ENCODE measurements around the gene SLC35B4. TPM values are rescaled to one million over a fixed set of nuclear protein-coding genes. Genes with fewer than 3 reads are reported as not detected.

Gene SLC35B4
- total and polyA plus RNA-seq, 2 donors (not counting 1 experiment from before 2014, with no cell fraction given): 6.0 to 14.8 TPM

DNA sequence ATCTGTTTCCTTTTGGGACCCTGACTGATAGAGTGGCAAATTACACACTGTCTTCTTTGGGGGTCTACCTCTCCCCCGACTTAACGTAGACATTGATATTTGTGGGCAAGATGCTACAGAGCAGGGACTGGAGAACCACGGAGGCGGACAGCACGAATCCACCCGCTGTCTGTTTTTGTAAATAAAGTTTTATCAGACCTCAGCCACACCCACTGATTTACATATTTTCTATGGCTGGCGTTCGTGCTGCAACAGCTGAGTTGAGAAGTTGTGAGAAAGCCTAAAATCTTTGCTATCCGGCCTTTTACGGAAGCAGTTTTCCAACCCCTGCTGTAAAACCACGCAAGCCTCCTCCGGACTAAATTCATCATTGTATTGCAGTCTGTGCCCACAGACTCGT lies 17.2 kb upstream of the SLC35B4 start:
- H3K9me3 ChIP-seq (ENCODE audit: control extremely low read depth in 1 of 3, control insufficient read depth in 2 of 3, insufficient read depth in 1 of 3, low read length in 2 of 3): peaks cover 0 to 3% (median 0%) of the 10 kb centered on the region in 3 donors
- no peak overlapping the region for H3K4me3 Mint-ChIP-seq
- H3K36me3 ChIP-seq (replicated peaks in 1 of 2; ENCODE audit: control extremely low read depth in 1 of 2, control insufficient read depth in 1 of 2, extremely low read depth in 1 of 2, insufficient read depth in 2 of 2, low read length in 1 of 2): no peaks in the 10 kb centered on the region
- H3K27ac Mint-ChIP-seq: no peak overlapping the region
- ChIA-PET CTCF (interaction anchor here (1.3 kb wide), 1 partner anchor 9 kb away, joined by 3 read pairs; no protein-coding TSS in a partner anchor), POLR2A (no interaction called here)
- no peak overlapping the region for H3K4me3 ChIP-seq (ENCODE audit: control extremely low read depth in 1 of 5, extremely low read depth in 1 of 5, insufficient read depth in 1 of 5, low read depth in 2 of 5, low read length in 4 of 5)
- H3K9me3 Mint-ChIP-seq (ENCODE audit: insufficient read depth): peaks cover 3% of the 10 kb centered on the region
- no peak overlapping the region for H3K9ac ChIP-seq (ENCODE audit: low read length)
- H3K4me1 Mint-ChIP-seq: no peaks in the 10 kb centered on the region
- no peaks in the 10 kb centered on the region for H3K4me1 ChIP-seq (ENCODE audit: control insufficient read depth in 2 of 2, insufficient read depth in 2 of 2, low read length in 2 of 2)
- peaks cover 0 to 8% (median 0%) of the 10 kb centered on the region in 4 experiments for H3K27me3 ChIP-seq (replicated peaks in 1 of 4; ENCODE audit: control extremely low read depth in 1 of 4, control insufficient read depth in 3 of 4, insufficient read depth in 4 of 4, low read length in 3 of 4)
- intact Hi-C loops (cut with micrococcal nuclease): no loop called here
- 81% methylated on average over 9 of the region's 13 CpGs for WGBS (ENCODE audit: insufficient coverage)
- H3K4me2 ChIP-seq (replicated peaks; ENCODE audit: low read depth, low read length, poor library complexity, severe bottlenecking): no peak overlapping the region
- DNase-seq (no peak), ATAC-seq (ENCODE audit: low read depth) (no peak)
- H2AFZ ChIP-seq (ENCODE audit: insufficient read depth, low read depth, low read length, poor library complexity, severe bottlenecking): no peak overlapping the region
- H4K20me1 ChIP-seq (ENCODE audit: control insufficient read depth, insufficient read depth, low read length, poor library complexity, severe bottlenecking): no peaks in the 10 kb centered on the region
- peaks cover 38% of the 10 kb centered on the region for H3K27me3 Mint-ChIP-seq
- TF ChIP-seq EZH2 (IDR thresholded peaks at IDR 0.05; ENCODE audit: borderline replicate concordance, insufficient read depth, low read depth, low read length, poor library complexity, severe bottlenecking): no peak
- TF ChIP-seq, protein P1, sequence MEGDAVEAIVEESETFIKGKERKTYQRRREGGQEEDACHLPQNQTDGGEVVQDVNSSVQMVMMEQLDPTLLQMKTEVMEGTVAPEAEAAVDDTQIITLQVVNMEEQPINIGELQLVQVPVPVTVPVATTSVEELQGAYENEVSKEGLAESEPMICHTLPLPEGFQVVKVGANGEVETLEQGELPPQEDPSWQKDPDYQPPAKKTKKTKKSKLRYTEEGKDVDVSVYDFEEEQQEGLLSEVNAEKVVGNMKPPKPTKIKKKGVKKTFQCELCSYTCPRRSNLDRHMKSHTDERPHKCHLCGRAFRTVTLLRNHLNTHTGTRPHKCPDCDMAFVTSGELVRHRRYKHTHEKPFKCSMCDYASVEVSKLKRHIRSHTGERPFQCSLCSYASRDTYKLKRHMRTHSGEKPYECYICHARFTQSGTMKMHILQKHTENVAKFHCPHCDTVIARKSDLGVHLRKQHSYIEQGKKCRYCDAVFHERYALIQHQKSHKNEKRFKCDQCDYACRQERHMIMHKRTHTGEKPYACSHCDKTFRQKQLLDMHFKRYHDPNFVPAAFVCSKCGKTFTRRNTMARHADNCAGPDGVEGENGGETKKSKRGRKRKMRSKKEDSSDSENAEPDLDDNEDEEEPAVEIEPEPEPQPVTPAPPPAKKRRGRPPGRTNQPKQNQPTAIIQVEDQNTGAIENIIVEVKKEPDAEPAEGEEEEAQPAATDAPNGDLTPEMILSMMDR (IDR thresholded peaks at IDR 0.05): no peak
- no peak overlapping the region for H3K27ac ChIP-seq (ENCODE audit: low read length in 2 of 2)
- H3K79me2 ChIP-seq (ENCODE audit: control insufficient read depth, insufficient read depth, low read length): no peaks in the 10 kb centered on the region

DNA sequence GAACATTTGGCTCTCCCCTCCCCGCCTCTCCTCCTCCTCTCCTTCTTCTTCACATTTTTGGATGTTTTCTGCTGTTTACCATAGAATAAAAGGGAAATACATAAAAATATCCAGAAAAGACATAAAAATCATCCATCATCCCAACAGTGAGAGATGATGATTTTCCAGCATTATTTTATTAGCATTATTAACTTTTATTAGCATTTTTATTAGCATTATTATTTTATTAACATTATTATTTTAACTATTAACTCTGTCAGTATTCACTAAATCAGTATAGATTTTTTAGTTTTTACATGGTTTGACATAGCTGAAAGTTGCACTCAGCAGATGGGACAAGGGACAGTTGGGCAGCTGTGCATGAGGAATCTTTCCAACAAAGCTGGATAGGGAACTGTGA lies 16.2 kb upstream of the SLC35B4 start:
- H3K4me1 Mint-ChIP-seq: peaks cover 2% of the 10 kb centered on the region
- intact Hi-C loops (cut with micrococcal nuclease): no loop called here
- no peaks in the 10 kb centered on the region for H3K79me2 ChIP-seq (ENCODE audit: control insufficient read depth, insufficient read depth, low read length)
- H3K9me3 Mint-ChIP-seq (ENCODE audit: insufficient read depth): no peaks in the 10 kb centered on the region
- H4K20me1 ChIP-seq (ENCODE audit: control insufficient read depth, insufficient read depth, low read length, poor library complexity, severe bottlenecking): no peaks in the 10 kb centered on the region
- DNase-seq: no peak
- H3K4me3 Mint-ChIP-seq: no peak overlapping the region
- no peaks in the 10 kb centered on the region for H3K4me1 ChIP-seq (ENCODE audit: control insufficient read depth in 2 of 2, insufficient read depth in 2 of 2, low read length in 2 of 2)
- no peak for ATAC-seq (ENCODE audit: low read depth)
- no peak overlapping the region for H3K4me2 ChIP-seq (replicated peaks; ENCODE audit: low read depth, low read length, poor library complexity, severe bottlenecking)
- H3K9me3 ChIP-seq (ENCODE audit: control extremely low read depth in 1 of 3, control insufficient read depth in 2 of 3, insufficient read depth in 1 of 3, low read length in 2 of 3): peaks cover 0 to 3% (median 0%) of the 10 kb centered on the region in 3 donors
- no CpG with 5 or more reads among the region's 1 CpG for WGBS (ENCODE audit: insufficient coverage)
- H3K4me3 ChIP-seq (ENCODE audit: control extremely low read depth in 1 of 5, extremely low read depth in 1 of 5, insufficient read depth in 1 of 5, low read depth in 2 of 5, low read length in 4 of 5): no peak overlapping the region
- ChIA-PET POLR2A (no interaction called here), CTCF (interaction anchor here (0.6 to 1.0 kb wide), 2 partner anchors 183 to 192 kb away, joined by 3 read pairs; no protein-coding TSS in a partner anchor)
- no peak overlapping the region for H3K27ac ChIP-seq (ENCODE audit: low read length in 2 of 2)
- H3K9ac ChIP-seq (ENCODE audit: low read length): no peak overlapping the region
- H3K27me3 ChIP-seq (replicated peaks in 1 of 4; ENCODE audit: control extremely low read depth in 1 of 4, control insufficient read depth in 3 of 4, insufficient read depth in 4 of 4, low read length in 3 of 4): peaks cover 0 to 8% (median 0%) of the 10 kb centered on the region in 4 experiments
- TF ChIP-seq EZH2 (IDR thresholded peaks at IDR 0.05; ENCODE audit: borderline replicate concordance, insufficient read depth, low read depth, low read length, poor library complexity, severe bottlenecking): no peak
- TF ChIP-seq, protein P1 (IDR thresholded peaks at IDR 0.05): no peak
- H3K27me3 Mint-ChIP-seq: peaks cover 37% of the 10 kb centered on the region
- no peak overlapping the region for H2AFZ ChIP-seq (ENCODE audit: insufficient read depth, low read depth, low read length, poor library complexity, severe bottlenecking)
- H3K27ac Mint-ChIP-seq: no peak overlapping the region
- H3K36me3 ChIP-seq (replicated peaks in 1 of 2; ENCODE audit: control extremely low read depth in 1 of 2, control insufficient read depth in 1 of 2, extremely low read depth in 1 of 2, insufficient read depth in 2 of 2, low read length in 1 of 2): no peaks in the 10 kb centered on the region

Measured in B cell (primary cell).